OCI-LY1 (cell line): Measurements from ENCODE around the gene SNRPD3.

Experiments used
- EZH2 ChIP-seq: fragments of 200-600 bp; sonication (generic), shearing (Covaris generic); IDR thresholded peaks from 2 replicates; pipeline ENCODE4 v1.8.0; 2017; ENCODE audit warnings: borderline replicate concordance, mixed run types, mild to moderate bottlenecking, antibody characterized with exemption, low read length, moderate library complexity, mixed read lengths
- TF ChIP-seq, protein P1 (sequence below): fragments of 200-600 bp; sonication (generic), shearing (Covaris generic); IDR thresholded peaks from 2 replicates; pipeline ENCODE4 v1.5.1; 2017; ENCODE audit warnings: mild to moderate bottlenecking, antibody characterized with exemption, low read length, moderate library complexity, mixed read lengths

DNA sequence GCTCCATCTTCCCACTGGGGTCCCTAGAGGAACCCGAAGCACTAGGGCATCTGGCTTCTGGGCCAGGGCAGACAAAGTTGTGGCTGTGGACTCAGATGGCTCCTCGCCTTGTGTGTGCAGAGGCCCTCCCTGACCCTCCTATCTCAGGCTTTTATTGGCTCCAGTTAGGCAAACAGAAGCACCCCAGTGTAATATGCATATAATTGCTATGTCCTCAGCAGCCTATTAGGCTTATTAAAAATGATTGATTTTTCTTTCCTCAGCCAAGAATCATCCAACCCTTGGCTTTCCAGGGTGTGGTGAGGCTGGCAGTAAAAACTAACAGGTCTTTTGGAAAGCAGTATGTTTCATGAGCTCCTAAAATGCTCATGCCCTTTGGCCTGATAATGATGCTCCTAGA is 38.4 kb upstream of the SNRPD3 start:
- TF ChIP-seq, protein P1, sequence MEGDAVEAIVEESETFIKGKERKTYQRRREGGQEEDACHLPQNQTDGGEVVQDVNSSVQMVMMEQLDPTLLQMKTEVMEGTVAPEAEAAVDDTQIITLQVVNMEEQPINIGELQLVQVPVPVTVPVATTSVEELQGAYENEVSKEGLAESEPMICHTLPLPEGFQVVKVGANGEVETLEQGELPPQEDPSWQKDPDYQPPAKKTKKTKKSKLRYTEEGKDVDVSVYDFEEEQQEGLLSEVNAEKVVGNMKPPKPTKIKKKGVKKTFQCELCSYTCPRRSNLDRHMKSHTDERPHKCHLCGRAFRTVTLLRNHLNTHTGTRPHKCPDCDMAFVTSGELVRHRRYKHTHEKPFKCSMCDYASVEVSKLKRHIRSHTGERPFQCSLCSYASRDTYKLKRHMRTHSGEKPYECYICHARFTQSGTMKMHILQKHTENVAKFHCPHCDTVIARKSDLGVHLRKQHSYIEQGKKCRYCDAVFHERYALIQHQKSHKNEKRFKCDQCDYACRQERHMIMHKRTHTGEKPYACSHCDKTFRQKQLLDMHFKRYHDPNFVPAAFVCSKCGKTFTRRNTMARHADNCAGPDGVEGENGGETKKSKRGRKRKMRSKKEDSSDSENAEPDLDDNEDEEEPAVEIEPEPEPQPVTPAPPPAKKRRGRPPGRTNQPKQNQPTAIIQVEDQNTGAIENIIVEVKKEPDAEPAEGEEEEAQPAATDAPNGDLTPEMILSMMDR: no peak
- no peak for TF ChIP-seq EZH2
